Activated naive CD8-positive, alpha-beta T cell (primary cell): ENCODE measurements around the gene KIF5B.
"Not testable (repeated sequence)": the region's sequence is repeated elsewhere in the genome, so short reads cannot be mapped to it uniquely, and the experiment has no call there.

ENCODE experiments used
- H3K27ac Mint-ChIP-seq: one replicate; pipeline ENCODE4 v1.8.0; 2021; ENCODE audit warnings: mixed read lengths
- H3K27me3 Mint-ChIP-seq: one replicate; pipeline ENCODE4 v1.8.0; 2021; ENCODE audit warnings: mixed read lengths
- H3K36me3 Mint-ChIP-seq: one replicate; pipeline ENCODE4 v1.8.0; 2021; ENCODE audit warnings: mixed read lengths
- H3K4me1 Mint-ChIP-seq: one replicate; pipeline ENCODE4 v1.8.0; 2021; ENCODE audit warnings: low read depth, mixed read lengths
- H3K4me3 Mint-ChIP-seq: one replicate; pipeline ENCODE4 v1.8.0; 2021; ENCODE audit warnings: mild to moderate bottlenecking, mixed read lengths
- H3K9me3 Mint-ChIP-seq: one replicate; pipeline ENCODE4 v1.8.0; 2021; ENCODE audit warnings: low read depth, mixed read lengths

Gene KIF5B

GRCh38 chr10:32048282-32048681 lies 7.9 kb downstream of the KIF5B start:
- Mint-ChIP-seq H3K27me3 (no peaks in the 10 kb centered on the region), H3K36me3 (peaks cover 24% of the 10 kb centered on the region), H3K27ac (no peak overlapping the region), H3K4me3 (no peak overlapping the region), H3K9me3 (no peaks in the 10 kb centered on the region), H3K4me1 (peaks cover 94% of the 10 kb centered on the region)

DNA sequence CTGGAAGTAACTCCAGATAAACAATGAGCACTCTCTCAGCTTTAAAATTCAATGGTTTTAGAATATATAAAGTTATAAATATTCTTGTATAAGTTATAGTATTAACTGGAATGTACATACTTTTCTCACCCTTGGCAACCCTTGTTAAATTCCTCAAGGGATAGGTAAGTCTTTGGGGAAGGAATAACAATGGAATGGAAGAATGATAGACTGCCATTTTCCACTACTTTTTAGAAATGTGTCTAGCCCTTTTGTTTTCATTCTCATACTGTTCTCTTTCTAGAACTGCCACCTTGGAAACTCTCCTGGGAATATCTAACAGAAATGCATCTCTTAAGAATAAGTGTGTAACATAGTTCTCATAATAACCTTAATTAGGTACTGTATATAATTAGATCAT lies 8.3 kb downstream of the KIF5B start:
- H3K4me3 Mint-ChIP-seq: no peak overlapping the region
- peaks cover 92% of the 10 kb centered on the region for H3K4me1 Mint-ChIP-seq
- H3K27ac Mint-ChIP-seq: no peak overlapping the region
- peaks cover 25% of the 10 kb centered on the region for H3K36me3 Mint-ChIP-seq
- H3K27me3 Mint-ChIP-seq: no peaks in the 10 kb centered on the region
- no peaks in the 10 kb centered on the region for H3K9me3 Mint-ChIP-seq

GRCh38 chr10:32046151-32046550 lies 10.1 kb downstream of the KIF5B start:
- H3K27me3 Mint-ChIP-seq: no peaks in the 10 kb centered on the region
- no peaks in the 10 kb centered on the region for H3K9me3 Mint-ChIP-seq
- H3K4me1 Mint-ChIP-seq: peaks cover 92% of the 10 kb centered on the region
- H3K27ac Mint-ChIP-seq: peak overlapping the region; percentile 78
- no peak overlapping the region for H3K4me3 Mint-ChIP-seq
- peaks cover 25% of the 10 kb centered on the region for H3K36me3 Mint-ChIP-seq

- H3K27me3 Mint-ChIP-seq, H3K9me3 Mint-ChIP-seq: not testable (repeated sequence)
- peak overlapping the region; percentile 52 for H3K4me3 Mint-ChIP-seq
- peaks cover 25% of the 10 kb centered on the region for H3K36me3 Mint-ChIP-seq
- peak overlapping the region; percentile 18 for H3K27ac Mint-ChIP-seq
- peaks cover 71% of the 10 kb centered on the region for H3K4me1 Mint-ChIP-seq
Observed at GRCh38 chr10:32042730-32043129, 13.5 kb downstream of the KIF5B start.

- H3K27ac Mint-ChIP-seq: peak overlapping the region; percentile 52
- peaks cover 15% of the 10 kb centered on the region for H3K36me3 Mint-ChIP-seq
- peaks cover 61% of the 10 kb centered on the region for H3K4me1 Mint-ChIP-seq
- no peaks in the 10 kb centered on the region for H3K27me3 Mint-ChIP-seq
- H3K9me3 Mint-ChIP-seq: no peaks in the 10 kb centered on the region
- H3K4me3 Mint-ChIP-seq: peak overlapping the region; percentile 28
Observed at GRCh38 chr10:32041290-32042028, 14.8 kb downstream of the KIF5B start.

GRCh38 chr10:32039734-32040133 lies 16.5 kb downstream of the KIF5B start:
- no peak overlapping the region for H3K27ac Mint-ChIP-seq

DNA sequence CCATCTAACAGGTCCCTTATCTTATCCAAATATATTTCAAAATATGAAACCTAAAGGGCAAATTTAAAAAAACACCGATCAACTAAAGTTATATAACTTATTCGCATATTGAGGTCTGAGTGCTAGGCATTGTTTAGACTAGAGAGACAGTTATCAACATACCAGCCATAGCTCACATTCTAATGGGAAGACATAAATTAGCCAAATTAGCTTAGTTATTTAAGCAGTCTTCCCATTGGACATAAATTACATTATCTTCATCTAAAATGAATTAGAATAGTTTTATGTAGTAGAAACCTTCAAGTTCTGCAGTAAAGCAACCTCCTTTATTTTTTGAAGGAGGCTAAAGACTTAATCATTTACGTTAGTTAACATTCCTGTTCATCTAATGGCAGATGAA lies 17.4 kb downstream of the KIF5B start:
- no peaks in the 10 kb centered on the region for H3K9me3 Mint-ChIP-seq
- H3K4me1 Mint-ChIP-seq: peaks cover 35% of the 10 kb centered on the region
- H3K4me3 Mint-ChIP-seq: no peak overlapping the region
- H3K27me3 Mint-ChIP-seq: no peaks in the 10 kb centered on the region
- H3K27ac Mint-ChIP-seq: no peak overlapping the region
- peaks cover 3% of the 10 kb centered on the region for H3K36me3 Mint-ChIP-seq

More at GRCh38 chr10:32039734-32040133, 16.5 kb downstream of the KIF5B start:
- Mint-ChIP-seq H3K27me3 (no peaks in the 10 kb centered on the region), H3K36me3 (peaks cover 6% of the 10 kb centered on the region), H3K4me3 (no peak overlapping the region), H3K4me1 (peaks cover 43% of the 10 kb centered on the region), H3K9me3 (no peaks in the 10 kb centered on the region)

DNA sequence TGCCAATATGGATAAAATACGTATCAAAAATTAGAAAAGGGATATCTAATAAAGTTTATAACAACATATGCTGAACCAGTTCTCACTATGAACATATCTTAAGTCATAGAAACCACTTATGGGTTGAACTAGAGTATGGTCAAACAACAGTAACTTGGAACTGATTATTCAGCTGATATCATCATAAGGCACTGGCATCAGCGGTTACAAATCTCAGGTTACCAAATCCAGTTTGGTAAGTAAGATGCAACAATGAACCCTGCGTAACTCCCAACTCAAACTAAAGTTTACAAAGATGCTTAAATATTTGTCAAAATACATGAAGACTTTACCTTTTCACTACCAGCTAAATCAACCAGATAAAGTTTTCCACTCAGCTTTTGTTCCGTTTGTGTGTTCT lies 19.3 kb downstream of the KIF5B start:
- Mint-ChIP-seq H3K27me3 (no peaks in the 10 kb centered on the region), H3K4me3 (no peak overlapping the region), H3K4me1 (peaks cover 20% of the 10 kb centered on the region), H3K27ac (peak overlapping the region; percentile 5), H3K36me3 (peaks cover 7% of the 10 kb centered on the region), H3K9me3 (no peaks in the 10 kb centered on the region)

DNA sequence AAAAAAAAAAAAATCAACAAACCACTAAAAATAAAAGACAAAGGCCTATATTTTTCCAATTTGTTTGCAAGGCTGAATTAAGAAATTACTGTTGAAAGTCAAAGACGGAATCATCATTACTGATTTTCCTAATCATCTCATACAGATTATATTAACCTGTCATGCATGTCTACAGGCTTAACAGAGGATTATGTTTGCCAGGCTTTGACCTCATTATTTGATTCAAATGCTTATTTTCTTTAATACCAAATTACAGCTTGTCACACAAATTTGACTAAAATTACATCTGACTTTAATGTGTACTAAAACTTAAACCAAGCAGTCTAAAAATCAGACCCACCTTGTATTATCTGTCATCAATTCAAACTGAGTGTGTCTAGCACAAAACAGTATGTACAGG lies 21.2 kb downstream of the KIF5B start:
- Mint-ChIP-seq H3K36me3 (peaks cover 13% of the 10 kb centered on the region), H3K4me1 (peaks cover 7% of the 10 kb centered on the region), H3K27ac (no peak overlapping the region), H3K9me3 (no peaks in the 10 kb centered on the region), H3K27me3 (no peaks in the 10 kb centered on the region), H3K4me3 (no peak overlapping the region)

DNA sequence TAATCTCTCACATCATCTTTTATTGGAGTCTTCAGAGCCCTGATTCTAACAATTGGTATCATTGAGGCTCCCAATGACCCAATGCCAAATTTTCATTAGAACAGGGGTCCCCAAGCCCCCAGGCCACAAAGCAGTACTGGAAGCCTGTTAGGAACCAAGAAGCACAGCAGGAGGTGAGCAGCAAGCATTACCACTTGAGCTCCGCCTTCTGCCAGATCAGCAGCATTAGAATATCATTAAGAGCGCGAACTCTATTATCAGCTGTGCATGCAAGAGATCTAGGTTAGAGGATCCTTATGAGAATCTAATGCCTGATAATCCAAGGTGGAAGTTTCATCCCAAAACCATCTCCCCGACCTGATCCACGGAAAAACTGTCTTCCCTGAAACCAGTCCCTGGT lies 23.1 kb downstream of the KIF5B start:
- Mint-ChIP-seq H3K4me1 (peaks cover 4% of the 10 kb centered on the region), H3K27me3 (no peaks in the 10 kb centered on the region), H3K36me3 (peaks cover 16% of the 10 kb centered on the region), H3K9me3 (no peaks in the 10 kb centered on the region), H3K27ac (no peak overlapping the region), H3K4me3 (no peak overlapping the region)

DNA sequence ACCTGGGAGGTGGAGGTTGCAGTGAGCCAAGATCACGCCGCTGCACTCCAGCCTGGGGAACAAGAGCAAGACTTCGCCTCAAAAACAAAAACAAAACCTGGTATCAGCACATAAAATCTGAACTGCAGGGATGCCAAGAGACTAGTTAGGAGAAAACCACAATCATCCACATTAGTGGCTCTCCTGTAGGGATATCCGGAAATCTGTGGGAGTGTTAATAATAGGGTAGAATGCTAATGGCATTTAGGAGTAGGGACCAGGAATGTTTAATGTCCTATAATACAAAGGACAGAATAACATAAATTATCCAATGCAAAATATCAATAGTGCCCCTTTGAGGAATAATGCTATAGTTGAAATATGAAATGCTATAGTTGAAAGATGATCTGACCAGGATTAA lies 24.3 kb downstream of the KIF5B start:
- H3K4me1 Mint-ChIP-seq: peaks cover 6% of the 10 kb centered on the region
- no peaks in the 10 kb centered on the region for H3K9me3 Mint-ChIP-seq
- H3K27ac Mint-ChIP-seq: peak overlapping the region; percentile 22
- H3K36me3 Mint-ChIP-seq: peaks cover 16% of the 10 kb centered on the region
- no peaks in the 10 kb centered on the region for H3K27me3 Mint-ChIP-seq
- no peak overlapping the region for H3K4me3 Mint-ChIP-seq

DNA sequence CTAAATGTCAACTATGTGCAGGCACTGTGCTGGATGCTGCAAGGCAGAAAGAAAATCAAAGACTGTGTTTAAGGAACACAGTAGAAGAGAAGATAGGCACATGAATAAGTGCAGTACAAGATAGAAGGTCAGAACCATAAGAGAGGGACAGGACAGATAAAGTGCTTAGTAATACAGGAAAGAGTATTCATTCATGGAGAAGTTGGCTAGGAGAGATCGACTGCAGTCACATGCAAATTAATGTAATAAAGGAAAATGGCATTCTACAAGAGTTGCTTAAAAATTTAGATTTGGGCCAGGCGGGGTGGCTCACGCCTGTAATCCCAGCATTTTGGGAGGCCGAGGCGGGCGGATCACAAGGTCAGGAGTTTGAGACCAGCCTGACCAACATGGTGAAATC lies 24.8 kb downstream of the KIF5B start:
- Mint-ChIP-seq H3K27me3 (no peaks in the 10 kb centered on the region), H3K27ac (peak overlapping the region; percentile 35), H3K36me3 (peaks cover 18% of the 10 kb centered on the region), H3K4me1 (peaks cover 6% of the 10 kb centered on the region), H3K4me3 (no peak overlapping the region), H3K9me3 (no peaks in the 10 kb centered on the region)

DNA sequence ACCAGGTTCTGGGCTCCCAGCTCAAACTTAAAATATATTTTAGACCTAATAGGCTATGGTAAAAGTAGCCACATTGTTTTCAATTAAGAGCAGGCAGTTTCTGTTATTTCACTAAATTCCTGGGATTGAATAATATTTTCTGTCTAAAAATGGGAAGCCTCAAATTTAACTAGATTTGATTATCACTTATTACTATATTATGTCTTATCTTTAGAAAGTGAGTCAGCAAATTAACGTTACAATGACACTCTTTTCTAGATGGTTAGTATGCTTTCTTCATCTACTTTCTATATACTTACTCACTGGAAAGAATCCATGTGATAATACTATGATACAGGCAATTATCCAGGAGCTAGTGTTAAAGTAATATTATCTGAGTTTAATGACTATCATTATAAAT lies 27.5 kb downstream of the KIF5B start:
- no peak overlapping the region for H3K4me3 Mint-ChIP-seq
- H3K9me3 Mint-ChIP-seq: no peaks in the 10 kb centered on the region
- H3K36me3 Mint-ChIP-seq: peaks cover 18% of the 10 kb centered on the region
- H3K27me3 Mint-ChIP-seq: no peaks in the 10 kb centered on the region
- H3K4me1 Mint-ChIP-seq: peaks cover 6% of the 10 kb centered on the region
- peak overlapping the region; percentile 34 for H3K27ac Mint-ChIP-seq

- peaks cover 2% of the 10 kb centered on the region for H3K36me3 Mint-ChIP-seq
- H3K27me3 Mint-ChIP-seq: no peaks in the 10 kb centered on the region
- peak overlapping the region; percentile 12 for H3K27ac Mint-ChIP-seq
- peaks cover 1% of the 10 kb centered on the region for H3K4me1 Mint-ChIP-seq
- no peaks in the 10 kb centered on the region for H3K9me3 Mint-ChIP-seq
- no peak overlapping the region for H3K4me3 Mint-ChIP-seq
Observed at GRCh38 chr10:32023264-32023663, 33.0 kb downstream of the KIF5B start.

GRCh38 chr10:32017044-32017443 lies 39.2 kb downstream of the KIF5B start:
- Mint-ChIP-seq H3K36me3 (peaks cover 7% of the 10 kb centered on the region), H3K4me1 (no peaks in the 10 kb centered on the region), H3K27me3 (no peaks in the 10 kb centered on the region), H3K4me3 (no peak overlapping the region), H3K9me3 (no peaks in the 10 kb centered on the region), H3K27ac (no peak overlapping the region)

- Mint-ChIP-seq H3K36me3 (peaks cover 7% of the 10 kb centered on the region), H3K27ac (no peak overlapping the region), H3K4me3 (no peak overlapping the region), H3K27me3 (no peaks in the 10 kb centered on the region), H3K9me3 (no peaks in the 10 kb centered on the region), H3K4me1 (no peaks in the 10 kb centered on the region)
Observed at GRCh38 chr10:32015386-32015785, 40.8 kb downstream of the KIF5B start.
